ENCODE measurements around the gene PLA2G15.

- TF ChIP-seq MAFK (conservative IDR thresholded peaks at IDR 0.05 in 1 of 2, IDR thresholded peaks at IDR 0.05 in 1 of 2; ENCODE audit: low read length in 2 of 2) (no peak), ZNF12 (CRISPR knock-in tag; IDR thresholded peaks at IDR 0.05) (no peak), ATF3 (CRISPR knock-in tag; IDR thresholded peaks at IDR 0.05) (no peak), ZNF207 (IDR thresholded peaks at IDR 0.05; ENCODE audit: borderline replicate concordance) (no peak)
Measured at GRCh38 chr16:68242085-68242484, 3.1 kb upstream of the PLA2G15 start.

Data from HepG2 (cell line).